Testis (tissue), 2 donors: ENCODE data around the gene SBF1.
"Not testable (repeated sequence)": the region's sequence is repeated elsewhere in the genome, so short reads cannot be mapped to it uniquely, and the experiment has no call there.

Source experiments
- CTCF ChIP-seq, 3 experiments: fragments of 450-650 bp in 2 of 3; fragments of 200-600 bp in 1 of 3; sonication (generic) in 1 of 3; IDR thresholded peaks; one replicate each; pipeline ENCODE4 v1.5.1; 2016 to 2019; ENCODE audit warnings: antibody characterized with exemption in 3 of 3, mild to moderate bottlenecking in 2 of 3, moderate library complexity in 1 of 3
- POLR2A ChIP-seq: fragments of 450-650 bp; IDR thresholded peaks from one replicate; pipeline ENCODE4 v1.6.1; 2017; ENCODE audit warnings: antibody characterized with exemption, mild to moderate bottlenecking, moderate library complexity

GRCh38 chr22:50432877-50433510, 41.8 kb downstream of the SBF1 start:
- TF ChIP-seq POLR2A; CTCF (IDR thresholded peaks at IDR 0.05): not testable (repeated sequence)
